DND-41 (cell line): ENCODE results near the gene WNT1.

Experiments used
- EZH2 ChIP-seq: IDR thresholded peaks from 3 replicates; pipeline ENCODE4 v1.6.1; 2012; ENCODE audit warnings: borderline replicate concordance, low read depth, mild to moderate bottlenecking, moderate library complexity, low read length, inconsistent platforms; ENCODE audit not compliant: severe bottlenecking
- TF ChIP-seq, protein P1 (sequence below): IDR thresholded peaks from 2 replicates; pipeline ENCODE4 v1.5.1; 2012; ENCODE audit warnings: borderline replicate concordance, low read length, moderate library complexity, mild to moderate bottlenecking; ENCODE audit not compliant: poor library complexity, severe bottlenecking; ENCODE audit errors: extremely low read depth

DNA sequence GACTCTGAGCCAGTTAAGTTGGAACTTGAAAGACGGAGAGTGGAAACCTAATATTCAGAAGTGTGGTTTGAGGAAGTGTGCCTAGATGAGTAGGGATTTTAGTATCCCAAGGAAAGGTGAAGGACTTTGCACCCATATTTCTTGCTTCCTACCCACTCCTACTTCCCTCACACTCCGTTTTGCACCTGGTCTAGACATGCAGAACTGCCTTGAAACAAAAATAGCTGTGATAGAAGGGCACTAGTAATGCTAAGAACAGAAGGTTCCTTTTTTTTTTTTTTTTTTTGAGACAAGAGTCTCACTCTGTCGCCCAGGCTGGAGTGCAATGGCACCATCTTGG lies 20.1 kb upstream of the WNT1 start:
- TF ChIP-seq, protein P1, sequence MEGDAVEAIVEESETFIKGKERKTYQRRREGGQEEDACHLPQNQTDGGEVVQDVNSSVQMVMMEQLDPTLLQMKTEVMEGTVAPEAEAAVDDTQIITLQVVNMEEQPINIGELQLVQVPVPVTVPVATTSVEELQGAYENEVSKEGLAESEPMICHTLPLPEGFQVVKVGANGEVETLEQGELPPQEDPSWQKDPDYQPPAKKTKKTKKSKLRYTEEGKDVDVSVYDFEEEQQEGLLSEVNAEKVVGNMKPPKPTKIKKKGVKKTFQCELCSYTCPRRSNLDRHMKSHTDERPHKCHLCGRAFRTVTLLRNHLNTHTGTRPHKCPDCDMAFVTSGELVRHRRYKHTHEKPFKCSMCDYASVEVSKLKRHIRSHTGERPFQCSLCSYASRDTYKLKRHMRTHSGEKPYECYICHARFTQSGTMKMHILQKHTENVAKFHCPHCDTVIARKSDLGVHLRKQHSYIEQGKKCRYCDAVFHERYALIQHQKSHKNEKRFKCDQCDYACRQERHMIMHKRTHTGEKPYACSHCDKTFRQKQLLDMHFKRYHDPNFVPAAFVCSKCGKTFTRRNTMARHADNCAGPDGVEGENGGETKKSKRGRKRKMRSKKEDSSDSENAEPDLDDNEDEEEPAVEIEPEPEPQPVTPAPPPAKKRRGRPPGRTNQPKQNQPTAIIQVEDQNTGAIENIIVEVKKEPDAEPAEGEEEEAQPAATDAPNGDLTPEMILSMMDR: no peak
- TF ChIP-seq EZH2: no peak
